ENCODE measurements around the gene AKR7A2. TPM values are rescaled to one million over a fixed set of nuclear protein-coding genes. Genes with fewer than 3 reads are reported as not detected.
"Not testable (repeated sequence)": the region's sequence is repeated elsewhere in the genome, so short reads cannot be mapped to it uniquely, and the experiment has no call there.

The AKR7A2 gene
- total RNA-seq, 1 donor from 2014 or later, result 34.1 TPM

GRCh38 chr1:19260211-19261138, 51.5 kb downstream of the AKR7A2 start:
- H3K27me3 Mint-ChIP-seq (ENCODE audit: unreplicated experiment), result peaks cover 4% of the 10 kb centered on the region
- no peak overlapping the region for H3K4me3 Mint-ChIP-seq (ENCODE audit: unreplicated experiment)
- no peak for TF ChIP-seq CTCF (IDR thresholded peaks at IDR 0.05; ENCODE audit: unreplicated experiment)
- no peak for DNase-seq (ENCODE audit: low spot score)
- H3K27ac Mint-ChIP-seq (ENCODE audit: unreplicated experiment), result no peak overlapping the region
- H3K36me3 Mint-ChIP-seq (ENCODE audit: low read depth, unreplicated experiment), result peaks cover 14% of the 10 kb centered on the region
- H3K4me1 Mint-ChIP-seq (ENCODE audit: unreplicated experiment), result no peaks in the 10 kb centered on the region
- H3K9me3 Mint-ChIP-seq (ENCODE audit: unreplicated experiment), result no peaks in the 10 kb centered on the region

GRCh38 chr1:19258353-19258752, 53.6 kb downstream of the AKR7A2 start:
- peaks cover 5% of the 10 kb centered on the region for H3K27me3 Mint-ChIP-seq (ENCODE audit: unreplicated experiment)
- H3K4me1 Mint-ChIP-seq (ENCODE audit: unreplicated experiment), result peaks cover under 1% of the 10 kb centered on the region
- H3K36me3 Mint-ChIP-seq (ENCODE audit: low read depth, unreplicated experiment), result peaks cover 14% of the 10 kb centered on the region
- no peak for DNase-seq (ENCODE audit: low spot score)
- no peak overlapping the region for H3K27ac Mint-ChIP-seq (ENCODE audit: unreplicated experiment)
- H3K9me3 Mint-ChIP-seq (ENCODE audit: unreplicated experiment), result no peaks in the 10 kb centered on the region
- TF ChIP-seq CTCF (IDR thresholded peaks at IDR 0.05; ENCODE audit: unreplicated experiment), result no peak
- no peak overlapping the region for H3K4me3 Mint-ChIP-seq (ENCODE audit: unreplicated experiment)

- H3K4me3 Mint-ChIP-seq (ENCODE audit: unreplicated experiment), result no peak overlapping the region
- H3K4me1 Mint-ChIP-seq (ENCODE audit: unreplicated experiment), result peaks cover 6% of the 10 kb centered on the region
- H3K27ac Mint-ChIP-seq (ENCODE audit: unreplicated experiment), result no peak overlapping the region
- H3K9me3 Mint-ChIP-seq (ENCODE audit: unreplicated experiment), result no peaks in the 10 kb centered on the region
- H3K36me3 Mint-ChIP-seq (ENCODE audit: low read depth, unreplicated experiment), result peaks cover 14% of the 10 kb centered on the region
- TF ChIP-seq CTCF (IDR thresholded peaks at IDR 0.05; ENCODE audit: unreplicated experiment), result no peak
- DNase-seq (ENCODE audit: low spot score), result no peak
- H3K27me3 Mint-ChIP-seq (ENCODE audit: unreplicated experiment), result peaks cover 10% of the 10 kb centered on the region
These were observed 54.6 kb downstream of the AKR7A2 start for GRCh38 chr1:19257178-19257914.

- H3K36me3 Mint-ChIP-seq (ENCODE audit: low read depth, unreplicated experiment), result peaks cover 14% of the 10 kb centered on the region
- H3K4me1 Mint-ChIP-seq (ENCODE audit: unreplicated experiment); H3K9me3 Mint-ChIP-seq (ENCODE audit: unreplicated experiment); H3K27ac Mint-ChIP-seq (ENCODE audit: unreplicated experiment); H3K27me3 Mint-ChIP-seq (ENCODE audit: unreplicated experiment); H3K4me3 Mint-ChIP-seq (ENCODE audit: unreplicated experiment); DNase-seq (ENCODE audit: low spot score): not testable (repeated sequence)
These were observed 55.6 kb downstream of the AKR7A2 start for GRCh38 chr1:19256301-19256700.

GRCh38 chr1:19255288-19255687, 56.7 kb downstream of the AKR7A2 start:
- no peaks in the 10 kb centered on the region for H3K9me3 Mint-ChIP-seq (ENCODE audit: unreplicated experiment)
- peaks cover 7% of the 10 kb centered on the region for H3K27me3 Mint-ChIP-seq (ENCODE audit: unreplicated experiment)
- peaks cover 14% of the 10 kb centered on the region for H3K36me3 Mint-ChIP-seq (ENCODE audit: low read depth, unreplicated experiment)
- no peak for DNase-seq (ENCODE audit: low spot score)
- no peak overlapping the region for H3K27ac Mint-ChIP-seq (ENCODE audit: unreplicated experiment)
- H3K4me3 Mint-ChIP-seq (ENCODE audit: unreplicated experiment), result no peak overlapping the region
- H3K4me1 Mint-ChIP-seq (ENCODE audit: unreplicated experiment), result peaks cover 15% of the 10 kb centered on the region
- TF ChIP-seq CTCF (IDR thresholded peaks at IDR 0.05; ENCODE audit: unreplicated experiment), result no peak

All from endothelial cell (in vitro differentiated cells).